ENCODE data around the gene ZNF771. TPM values are rescaled to one million over a fixed set of nuclear protein-coding genes. Genes with fewer than 3 reads are reported as not detected.

The ZNF771 gene
- polyA plus RNA-seq, 2 of the 4 experiments (the other 2 are of a cell fraction): 5.7 to 7.2 TPM

GRCh38 chr16:30428055-30428454, 20.6 kb downstream of the ZNF771 start:
- Histone ChIP-seq H3K9me3 (no peaks in the 10 kb centered on the region), H3K4me1 (peaks cover 12% of the 10 kb centered on the region), H3K27ac (no peak overlapping the region), H3K4me3 (no peak overlapping the region), H3K4me2 (peak overlapping the region; percentile 75; the same call in 1 of the 3 replicates)
- no peak for TF ChIP-seq MAX (IDR thresholded peaks at IDR 0.05)
- WGBS (ENCODE audit: missing lambda C conversion rate): 100% methylated on average over 4 of the region's 4 CpGs
- POLR2A ChIA-PET: no interaction called here
- DNase-seq (ENCODE audit: low read depth in 1 of 2, low spot score in 1 of 2): no peak
- FAIRE-seq: no peak
- no peak for ATAC-seq
- CTCF ChIA-PET: interaction anchor here (1.4 to 2.3 kb wide), 2 partner anchors 19 to 210 kb away, joined by 4 to 13 read pairs; no protein-coding TSS in a partner anchor

- peak; percentile 49 to 58 for ATAC-seq
- H3K27ac ChIP-seq: peak overlapping the region; percentile 77 to 89
- no peak for FAIRE-seq
- WGBS (ENCODE audit: missing lambda C conversion rate): under 1% methylated on average over 9 of the region's 11 CpGs
- peaks cover 12% of the 10 kb centered on the region for H3K4me1 ChIP-seq
- TF ChIP-seq MAZ (IDR thresholded peaks at IDR 0.05; ENCODE audit: borderline replicate concordance, low read depth, low read length): no peak
- peak; percentile 83; the same call in 1 of the 2 replicates for TF ChIP-seq CHD4 (IDR thresholded peaks at IDR 0.05; ENCODE audit: borderline replicate concordance)
- H3K4me2 ChIP-seq: peak overlapping the region; percentile 75
- H3K4me3 ChIP-seq: peak overlapping the region; percentile 70
- no peaks in the 10 kb centered on the region for H3K9me3 ChIP-seq
- CTCF ChIA-PET: interaction anchor here (0.5 to 5.3 kb wide), 73 partner anchors 10 to 760 kb away, joined by 3 to 68 read pairs (median 5); partner anchors contain the start of genes GDPD3, SEPHS2, TBC1D10B and TBX6
- POLR2A ChIA-PET: interaction anchor here (0.9 to 2.1 kb wide), 14 partner anchors 11 to 221 kb away, joined by 3 to 23 read pairs (median 8); partner anchors contain the start of genes PRR14, SEPHS2, ZNF689 and ZNF747
- DNase-seq (ENCODE audit: low read depth in 1 of 2, low spot score in 1 of 2): no peak
These were observed 21.9 kb downstream of the ZNF771 start for GRCh38 chr16:30429418-30429677.

DNA sequence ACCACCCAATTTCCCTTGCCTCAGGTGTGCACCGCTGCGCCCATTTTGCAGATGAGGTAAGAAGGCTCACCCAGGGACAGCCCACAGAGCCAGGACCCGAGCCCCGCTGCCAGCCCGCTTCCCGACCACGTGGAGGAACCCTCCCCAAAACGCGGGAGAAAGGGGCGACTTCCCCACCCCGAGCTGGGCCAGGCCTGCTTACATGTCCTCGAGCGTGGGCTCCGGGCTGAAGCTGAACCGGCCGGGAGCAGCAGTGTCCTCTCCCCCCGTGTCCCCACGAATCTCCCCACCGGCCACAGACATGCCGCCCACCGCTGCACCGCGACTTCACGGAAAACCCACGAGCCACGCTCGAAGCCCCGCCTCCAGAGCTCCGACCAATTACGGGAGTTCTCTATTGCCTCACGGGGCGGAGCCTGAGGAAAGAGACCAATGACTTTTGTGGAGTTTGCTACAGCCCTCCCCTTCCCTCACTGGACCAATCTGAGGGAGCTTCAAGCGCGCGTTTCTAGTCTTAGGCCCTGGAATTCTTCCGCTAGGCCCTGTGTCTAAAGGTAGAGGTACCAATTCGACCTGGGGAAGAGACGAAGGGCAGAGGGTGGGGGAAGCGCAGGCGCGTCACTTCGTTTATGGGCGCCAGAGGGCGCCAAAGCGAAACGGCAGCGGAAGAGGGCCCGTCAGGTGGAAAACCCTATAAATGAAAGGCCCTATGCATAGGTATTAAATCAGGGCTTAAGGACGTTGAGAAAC, 22.4 kb downstream of the ZNF771 start, which contains the start of gene DCTPP1:
DCTPP1 (minus strand) TSS at position 353 of the 750 bp plus-strand sequence; CDS start at position 303, 50 bp downstream.
- Histone ChIP-seq H3K4me2 (peak within 1 kb of the TSS; percentile 75), H3K9me3 (no peaks in the 10 kb centered on the region), H3K4me1 (peaks cover 12% of the 10 kb centered on the region), H3K27ac (peak within 1 kb of the TSS; percentile 77 to 89), H3K4me3 (peak within 1 kb of the TSS; percentile 70)
- ChIA-PET CTCF (interaction anchor here (0.5 to 5.3 kb wide), 73 partner anchors 10 to 760 kb away, joined by 3 to 68 read pairs (median 5); partner anchors contain the start of genes GDPD3, SEPHS2, TBC1D10B and TBX6), POLR2A (interaction anchor here (0.9 to 2.1 kb wide), 14 partner anchors 12 to 221 kb away, joined by 3 to 23 read pairs (median 8); partner anchors contain the start of genes PRR14, SEPHS2, ZNF689 and ZNF747)
- ATAC-seq: peak; percentile 99
- WGBS (ENCODE audit: missing lambda C conversion rate): under 1% methylated on average over 40 of the region's 49 CpGs
- FAIRE-seq: no peak
- DNase-seq (ENCODE audit: low read depth in 1 of 2, low spot score in 1 of 2): peak; percentile 98 to 100
- TF ChIP-seq CBX2 (IDR thresholded peaks at IDR 0.05; ENCODE audit: borderline replicate concordance, low read depth) (no peak), BCL3 (IDR thresholded peaks at IDR 0.05) (no peak), HEYL (CRISPR knock-in tag; IDR thresholded peaks at IDR 0.05) (no peak), RFX5 (IDR thresholded peaks at IDR 0.05) (peak; percentile 62), JUNB (IDR thresholded peaks at IDR 0.05) (no peak), CHD2 (IDR thresholded peaks at IDR 0.05; ENCODE audit: low read length, partially characterized antibody) (no peak), ZFP36 (IDR thresholded peaks at IDR 0.05; ENCODE audit: borderline replicate concordance, partially characterized antibody) (no peak), E2F6 (IDR thresholded peaks at IDR 0.05; ENCODE audit: borderline replicate concordance, low read depth) (peak; percentile 89), ESRRA (IDR thresholded peaks at IDR 0.05; ENCODE audit: borderline replicate concordance, low read length) (peak; percentile 89), EHF (CRISPR knock-in tag; IDR thresholded peaks at IDR 0.05) (no peak), KDM1A (IDR thresholded peaks at IDR 0.05; ENCODE audit: low read depth) (peak; percentile 80), EHMT2 (IDR thresholded peaks at IDR 0.05; ENCODE audit: low read depth) (no peak), USF2 (IDR thresholded peaks at IDR 0.05) (no peak; the same call in 1 of the 2 replicates), RCOR1 (IDR thresholded peaks at IDR 0.05; ENCODE audit: low read depth, low read length) (no peak), FOXS1 (CRISPR knock-in tag; IDR thresholded peaks at IDR 0.05) (no peak), SREBF2 (IDR thresholded peaks at IDR 0.05) (no peak)
- TF ChIP-seq, protein P1, sequence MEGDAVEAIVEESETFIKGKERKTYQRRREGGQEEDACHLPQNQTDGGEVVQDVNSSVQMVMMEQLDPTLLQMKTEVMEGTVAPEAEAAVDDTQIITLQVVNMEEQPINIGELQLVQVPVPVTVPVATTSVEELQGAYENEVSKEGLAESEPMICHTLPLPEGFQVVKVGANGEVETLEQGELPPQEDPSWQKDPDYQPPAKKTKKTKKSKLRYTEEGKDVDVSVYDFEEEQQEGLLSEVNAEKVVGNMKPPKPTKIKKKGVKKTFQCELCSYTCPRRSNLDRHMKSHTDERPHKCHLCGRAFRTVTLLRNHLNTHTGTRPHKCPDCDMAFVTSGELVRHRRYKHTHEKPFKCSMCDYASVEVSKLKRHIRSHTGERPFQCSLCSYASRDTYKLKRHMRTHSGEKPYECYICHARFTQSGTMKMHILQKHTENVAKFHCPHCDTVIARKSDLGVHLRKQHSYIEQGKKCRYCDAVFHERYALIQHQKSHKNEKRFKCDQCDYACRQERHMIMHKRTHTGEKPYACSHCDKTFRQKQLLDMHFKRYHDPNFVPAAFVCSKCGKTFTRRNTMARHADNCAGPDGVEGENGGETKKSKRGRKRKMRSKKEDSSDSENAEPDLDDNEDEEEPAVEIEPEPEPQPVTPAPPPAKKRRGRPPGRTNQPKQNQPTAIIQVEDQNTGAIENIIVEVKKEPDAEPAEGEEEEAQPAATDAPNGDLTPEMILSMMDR (IDR thresholded peaks at IDR 0.05): peak; percentile 95
- TF ChIP-seq, protein P2, sequence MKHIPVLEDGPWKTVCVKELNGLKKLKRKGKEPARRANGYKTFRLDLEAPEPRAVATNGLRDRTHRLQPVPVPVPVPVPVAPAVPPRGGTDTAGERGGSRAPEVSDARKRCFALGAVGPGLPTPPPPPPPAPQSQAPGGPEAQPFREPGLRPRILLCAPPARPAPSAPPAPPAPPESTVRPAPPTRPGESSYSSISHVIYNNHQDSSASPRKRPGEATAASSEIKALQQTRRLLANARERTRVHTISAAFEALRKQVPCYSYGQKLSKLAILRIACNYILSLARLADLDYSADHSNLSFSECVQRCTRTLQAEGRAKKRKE (CRISPR knock-in tag; IDR thresholded peaks at IDR 0.05; ENCODE audit: low read depth): no peak
- TF ChIP-seq, protein P3, sequence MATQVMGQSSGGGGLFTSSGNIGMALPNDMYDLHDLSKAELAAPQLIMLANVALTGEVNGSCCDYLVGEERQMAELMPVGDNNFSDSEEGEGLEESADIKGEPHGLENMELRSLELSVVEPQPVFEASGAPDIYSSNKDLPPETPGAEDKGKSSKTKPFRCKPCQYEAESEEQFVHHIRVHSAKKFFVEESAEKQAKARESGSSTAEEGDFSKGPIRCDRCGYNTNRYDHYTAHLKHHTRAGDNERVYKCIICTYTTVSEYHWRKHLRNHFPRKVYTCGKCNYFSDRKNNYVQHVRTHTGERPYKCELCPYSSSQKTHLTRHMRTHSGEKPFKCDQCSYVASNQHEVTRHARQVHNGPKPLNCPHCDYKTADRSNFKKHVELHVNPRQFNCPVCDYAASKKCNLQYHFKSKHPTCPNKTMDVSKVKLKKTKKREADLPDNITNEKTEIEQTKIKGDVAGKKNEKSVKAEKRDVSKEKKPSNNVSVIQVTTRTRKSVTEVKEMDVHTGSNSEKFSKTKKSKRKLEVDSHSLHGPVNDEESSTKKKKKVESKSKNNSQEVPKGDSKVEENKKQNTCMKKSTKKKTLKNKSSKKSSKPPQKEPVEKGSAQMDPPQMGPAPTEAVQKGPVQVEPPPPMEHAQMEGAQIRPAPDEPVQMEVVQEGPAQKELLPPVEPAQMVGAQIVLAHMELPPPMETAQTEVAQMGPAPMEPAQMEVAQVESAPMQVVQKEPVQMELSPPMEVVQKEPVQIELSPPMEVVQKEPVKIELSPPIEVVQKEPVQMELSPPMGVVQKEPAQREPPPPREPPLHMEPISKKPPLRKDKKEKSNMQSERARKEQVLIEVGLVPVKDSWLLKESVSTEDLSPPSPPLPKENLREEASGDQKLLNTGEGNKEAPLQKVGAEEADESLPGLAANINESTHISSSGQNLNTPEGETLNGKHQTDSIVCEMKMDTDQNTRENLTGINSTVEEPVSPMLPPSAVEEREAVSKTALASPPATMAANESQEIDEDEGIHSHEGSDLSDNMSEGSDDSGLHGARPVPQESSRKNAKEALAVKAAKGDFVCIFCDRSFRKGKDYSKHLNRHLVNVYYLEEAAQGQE (IDR thresholded peaks at IDR 0.05): no peak
